ENCODE results near the gene LYAR.

Gene LYAR

DNA sequence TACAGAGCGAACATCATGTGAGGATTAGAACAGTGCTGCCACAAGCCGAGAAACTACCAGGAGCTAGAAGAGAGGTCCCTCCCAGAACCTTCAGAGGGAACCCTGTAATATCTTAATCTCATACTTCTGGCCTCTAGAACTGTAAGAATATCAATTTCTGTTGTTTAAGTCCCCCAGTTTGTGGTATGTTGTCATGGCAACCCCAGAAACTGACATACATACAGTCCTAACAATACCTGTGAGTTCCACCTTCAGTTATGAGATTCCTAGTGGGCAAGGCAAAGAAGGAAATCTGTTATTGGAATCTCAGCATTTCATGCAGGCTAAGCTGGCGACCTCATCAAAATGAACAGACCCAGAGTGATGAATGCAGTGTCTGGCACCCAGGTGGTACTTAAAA lies 42.6 kb upstream of the LYAR start:
- TF ChIP-seq, protein P1, sequence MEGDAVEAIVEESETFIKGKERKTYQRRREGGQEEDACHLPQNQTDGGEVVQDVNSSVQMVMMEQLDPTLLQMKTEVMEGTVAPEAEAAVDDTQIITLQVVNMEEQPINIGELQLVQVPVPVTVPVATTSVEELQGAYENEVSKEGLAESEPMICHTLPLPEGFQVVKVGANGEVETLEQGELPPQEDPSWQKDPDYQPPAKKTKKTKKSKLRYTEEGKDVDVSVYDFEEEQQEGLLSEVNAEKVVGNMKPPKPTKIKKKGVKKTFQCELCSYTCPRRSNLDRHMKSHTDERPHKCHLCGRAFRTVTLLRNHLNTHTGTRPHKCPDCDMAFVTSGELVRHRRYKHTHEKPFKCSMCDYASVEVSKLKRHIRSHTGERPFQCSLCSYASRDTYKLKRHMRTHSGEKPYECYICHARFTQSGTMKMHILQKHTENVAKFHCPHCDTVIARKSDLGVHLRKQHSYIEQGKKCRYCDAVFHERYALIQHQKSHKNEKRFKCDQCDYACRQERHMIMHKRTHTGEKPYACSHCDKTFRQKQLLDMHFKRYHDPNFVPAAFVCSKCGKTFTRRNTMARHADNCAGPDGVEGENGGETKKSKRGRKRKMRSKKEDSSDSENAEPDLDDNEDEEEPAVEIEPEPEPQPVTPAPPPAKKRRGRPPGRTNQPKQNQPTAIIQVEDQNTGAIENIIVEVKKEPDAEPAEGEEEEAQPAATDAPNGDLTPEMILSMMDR (IDR thresholded peaks at IDR 0.05; ENCODE audit: insufficient read depth, low read depth, low read length, missing control alignments), result no peak
- H3K4me3 ChIP-seq (ENCODE audit: low read depth, low read length), result no peak overlapping the region
- peak; percentile 17 for DNase-seq (ENCODE audit: low read depth)

GRCh38 chr4:4330794-4331193 lies 40.8 kb upstream of the LYAR start:
- H3K4me3 ChIP-seq (ENCODE audit: low read depth, low read length), result no peak overlapping the region
- DNase-seq (ENCODE audit: low read depth), result no peak
- TF ChIP-seq, protein P1 (IDR thresholded peaks at IDR 0.05; ENCODE audit: insufficient read depth, low read depth, low read length, missing control alignments), result no peak

DNA sequence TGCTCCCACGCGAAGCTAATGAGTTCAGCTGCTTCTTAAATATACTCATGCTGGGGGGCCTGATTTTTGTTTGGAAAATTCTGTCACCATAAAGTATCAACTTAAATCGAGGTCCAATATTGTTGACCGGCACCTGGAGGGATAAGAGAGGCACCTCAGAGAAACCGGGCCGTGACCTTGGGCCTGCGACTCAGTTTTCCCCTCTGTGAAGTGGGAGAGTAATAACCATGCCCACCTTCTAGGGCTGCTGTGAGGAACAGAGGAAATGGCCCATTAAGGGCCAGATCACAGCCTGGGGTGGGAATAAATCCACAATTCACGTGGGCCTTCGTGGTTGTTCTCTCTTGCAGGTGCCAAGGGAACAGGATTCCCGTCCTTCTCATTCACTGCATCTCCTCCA lies 39.5 kb upstream of the LYAR start:
- TF ChIP-seq, protein P1 (IDR thresholded peaks at IDR 0.05; ENCODE audit: insufficient read depth, low read depth, low read length, missing control alignments), result no peak
- no peak for DNase-seq (ENCODE audit: low read depth)
- H3K4me3 ChIP-seq (ENCODE audit: low read depth, low read length), result no peak overlapping the region

DNA sequence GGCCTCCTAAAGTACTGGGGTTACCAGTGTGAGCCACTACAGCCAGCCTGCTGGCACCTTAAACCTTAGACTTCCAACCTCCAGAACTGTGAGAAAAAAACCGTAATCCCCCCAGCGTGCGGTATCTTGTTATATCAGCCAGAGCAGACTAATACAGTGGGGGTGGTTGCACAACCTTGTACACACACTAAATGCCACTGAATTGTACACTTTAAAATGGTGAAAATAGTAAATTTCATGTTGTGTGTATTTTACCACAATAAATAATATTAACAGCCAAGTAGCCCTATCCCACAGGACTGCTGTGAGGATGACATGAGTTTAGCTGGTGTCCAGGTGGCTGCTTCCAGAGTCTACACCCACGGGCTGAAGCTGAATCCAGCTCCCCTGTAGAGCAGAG lies 38.9 kb upstream of the LYAR start:
- no peak overlapping the region for H3K4me3 ChIP-seq (ENCODE audit: low read depth, low read length)
- DNase-seq (ENCODE audit: low read depth), result no peak

GRCh38 chr4:4328206-4328605 lies 38.3 kb upstream of the LYAR start:
- H3K4me3 ChIP-seq (ENCODE audit: low read depth, low read length), result no peak overlapping the region
- DNase-seq (ENCODE audit: low read depth), result no peak

More for the DNA sequence above, 38.9 kb upstream of the LYAR start:
- TF ChIP-seq, protein P1 (IDR thresholded peaks at IDR 0.05; ENCODE audit: insufficient read depth, low read depth, low read length, missing control alignments), result no peak

DNA sequence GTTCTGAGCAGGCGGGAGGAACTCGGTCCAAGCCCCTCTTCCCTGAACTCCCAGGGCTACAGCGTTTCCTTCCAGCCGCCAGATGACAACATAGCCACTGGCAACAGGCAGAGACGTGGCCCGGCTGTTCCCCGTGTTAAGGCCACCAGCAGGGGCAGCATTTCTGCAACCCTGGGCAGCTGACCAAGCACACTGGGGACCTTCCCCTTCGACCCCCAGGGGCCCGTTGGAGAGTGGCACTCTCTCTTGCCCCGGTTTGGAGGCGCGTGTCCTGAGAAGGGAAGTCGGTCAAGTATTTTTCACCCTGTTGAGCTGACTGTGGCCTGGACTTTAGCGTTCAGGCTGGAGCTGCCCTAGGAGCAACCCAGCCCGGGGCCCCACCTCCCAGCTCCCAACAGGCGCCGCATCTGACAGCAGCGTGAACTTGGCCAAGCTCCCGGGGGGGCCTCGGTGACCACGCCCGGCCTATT lies 37.7 kb upstream of the LYAR start:
- no peak overlapping the region for H3K4me3 ChIP-seq (ENCODE audit: low read depth, low read length)
- DNase-seq (ENCODE audit: low read depth), result no peak
- TF ChIP-seq, protein P1 (IDR thresholded peaks at IDR 0.05; ENCODE audit: insufficient read depth, low read depth, low read length, missing control alignments), result peak; percentile 20

More at GRCh38 chr4:4328206-4328605, 38.3 kb upstream of the LYAR start:
- TF ChIP-seq, protein P1 (IDR thresholded peaks at IDR 0.05; ENCODE audit: insufficient read depth, low read depth, low read length, missing control alignments), result no peak

DNA sequence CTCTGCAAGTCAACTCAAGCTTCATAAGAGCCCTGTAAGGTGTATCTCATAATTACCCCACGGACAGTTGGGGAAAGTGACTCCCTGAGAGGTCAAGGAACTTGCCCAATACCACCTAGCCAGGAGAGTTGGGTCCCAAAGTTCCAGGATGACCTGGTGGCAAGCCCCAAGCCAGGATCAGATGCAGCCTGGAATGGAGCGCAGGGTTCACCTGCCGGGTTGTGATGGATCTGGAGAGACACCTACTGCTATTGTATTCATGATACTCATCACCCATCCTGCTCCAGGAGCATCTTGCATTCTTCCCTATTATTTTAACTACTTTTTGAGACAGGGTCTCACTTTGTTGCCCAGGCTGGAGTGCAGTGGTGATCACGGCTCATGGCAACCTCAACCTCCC lies 36.2 kb upstream of the LYAR start:
- DNase-seq (ENCODE audit: low read depth), result no peak
- H3K4me3 ChIP-seq (ENCODE audit: low read depth, low read length), result no peak overlapping the region
- TF ChIP-seq, protein P1 (IDR thresholded peaks at IDR 0.05; ENCODE audit: insufficient read depth, low read depth, low read length, missing control alignments), result no peak

All from GM12865 (cell line).